ENCODE measurements around the gene FAM25G.
"Not testable (repeated sequence)": the region's sequence is repeated elsewhere in the genome, so short reads cannot be mapped to it uniquely, and the experiment has no call there.

- not testable (repeated sequence) for TF ChIP-seq CBX1 (IDR thresholded peaks at IDR 0.05; ENCODE audit: low read depth); HINFP (tag; conservative IDR thresholded peaks at IDR 0.05; ENCODE audit: low read depth); HDAC2 (IDR thresholded peaks at IDR 0.05); NFIX (CRISPR knock-in tag; IDR thresholded peaks at IDR 0.05; ENCODE audit: low read depth); POLR2A (conservative IDR thresholded peaks at IDR 0.05)
Observed at GRCh38 chr10:47462577-47463358, 28.7 kb downstream of the FAM25G start.

All from K562 (cell line).